ENCODE measurements around the gene CDH4. TPM values are rescaled to one million over a fixed set of nuclear protein-coding genes. Genes with fewer than 3 reads are reported as not detected.

CDH4 gene
- total RNA-seq, 2 donors from 2014 or later, result not detected

- Histone ChIP-seq H3K36me3 (no peaks in the 10 kb centered on the region), H3K9me3 (no peaks in the 10 kb centered on the region), H3K4me3 (no peak overlapping the region), H3K27me3 (replicated peaks; ENCODE audit: insufficient read depth) (no peaks in the 10 kb centered on the region), H3K4me1 (ENCODE audit: control insufficient read depth in 1 of 2, low read depth in 2 of 2) (peaks cover 0 to 10% of the 10 kb centered on the region in 2 donors), H3K27ac (no peak overlapping the region)
- no peak for ATAC-seq (ENCODE audit: insufficient number of reproducible peaks, low FRiP score, low read depth)
- no peak for DNase-seq (ENCODE audit: low spot score)
- no peak for TF ChIP-seq CTCF (IDR thresholded peaks at IDR 0.05)
Measured at GRCh38 chr20:61252601-61253263, 671 bp downstream of the CDH4 start.

- Histone ChIP-seq H3K27ac (no peak overlapping the region), H3K4me3 (no peak overlapping the region), H3K9me3 (no peaks in the 10 kb centered on the region), H3K36me3 (no peaks in the 10 kb centered on the region), H3K4me1 (ENCODE audit: control insufficient read depth in 1 of 2, low read depth in 2 of 2) (peaks cover 0 to 10% of the 10 kb centered on the region in 2 donors), H3K27me3 (replicated peaks; ENCODE audit: insufficient read depth) (no peaks in the 10 kb centered on the region)
- TF ChIP-seq CTCF (IDR thresholded peaks at IDR 0.05), result no peak
- no peak for DNase-seq (ENCODE audit: low spot score)
- no peak for ATAC-seq (ENCODE audit: insufficient number of reproducible peaks, low FRiP score, low read depth)
Measured at GRCh38 chr20:61253264-61253639, 1.2 kb downstream of the CDH4 start.

- DNase-seq (ENCODE audit: low spot score), result no peak
- Histone ChIP-seq H3K4me3 (no peak overlapping the region), H3K36me3 (no peaks in the 10 kb centered on the region), H3K27me3 (replicated peaks; ENCODE audit: insufficient read depth) (no peaks in the 10 kb centered on the region), H3K9me3 (no peaks in the 10 kb centered on the region), H3K27ac (no peak overlapping the region), H3K4me1 (ENCODE audit: control insufficient read depth in 1 of 2, low read depth in 2 of 2) (peaks cover 0 to 10% of the 10 kb centered on the region in 2 donors)
- ATAC-seq (ENCODE audit: insufficient number of reproducible peaks, low FRiP score, low read depth), result no peak
- no peak for TF ChIP-seq CTCF (IDR thresholded peaks at IDR 0.05)
Measured at GRCh38 chr20:61253640-61254511, 1.8 kb downstream of the CDH4 start.

GRCh38 chr20:61254881-61255626 lies 3.0 kb downstream of the CDH4 start:
- ATAC-seq (ENCODE audit: insufficient number of reproducible peaks, low FRiP score, low read depth) (no peak), DNase-seq (ENCODE audit: low spot score) (no peak)
- no peaks in the 10 kb centered on the region for H3K36me3 ChIP-seq
- no peak for TF ChIP-seq CTCF (IDR thresholded peaks at IDR 0.05)
- H3K4me1 ChIP-seq (ENCODE audit: control insufficient read depth in 1 of 2, low read depth in 2 of 2), result peaks cover 0 to 10% of the 10 kb centered on the region in 2 donors
- H3K4me3 ChIP-seq, result no peak overlapping the region
- H3K27me3 ChIP-seq (replicated peaks; ENCODE audit: insufficient read depth), result no peaks in the 10 kb centered on the region
- H3K9me3 ChIP-seq, result no peaks in the 10 kb centered on the region
- H3K27ac ChIP-seq, result no peak overlapping the region

GRCh38 chr20:61256365-61256764 lies 4.3 kb downstream of the CDH4 start:
- Histone ChIP-seq H3K27me3 (replicated peaks; ENCODE audit: insufficient read depth) (no peaks in the 10 kb centered on the region), H3K36me3 (no peaks in the 10 kb centered on the region), H3K4me3 (no peak overlapping the region), H3K4me1 (ENCODE audit: control insufficient read depth in 1 of 2, low read depth in 2 of 2) (peaks cover 0 to 10% of the 10 kb centered on the region in 2 donors), H3K27ac (no peak overlapping the region), H3K9me3 (no peaks in the 10 kb centered on the region)
- DNase-seq (ENCODE audit: low spot score) (no peak), ATAC-seq (ENCODE audit: insufficient number of reproducible peaks, low FRiP score, low read depth) (no peak)
- TF ChIP-seq CTCF (IDR thresholded peaks at IDR 0.05), result no peak
